OCI-LY1 (cell line): ENCODE data around the gene TNS1.

Experiments
- H2AFZ ChIP-seq: fragments of 200-600 bp; sonication (generic), shearing (Covaris generic); 2 replicates; pipeline ENCODE4 v1.6.0; 2014; ENCODE audit warnings: antibody characterized with exemption, mild to moderate bottlenecking, low read length
- H3F3A ChIP-seq: fragments of 200-600 bp; sonication (generic), shearing (Covaris generic); 2 replicates; pipeline ENCODE4 v1.6.0; 2014; ENCODE audit warnings: mild to moderate bottlenecking, antibody characterized with exemption, low read length, moderate library complexity; ENCODE audit not compliant: insufficient read depth
- H3K27ac ChIP-seq: fragments of 200-600 bp; sonication (generic); 2 replicates; pipeline ENCODE4 v1.5.1; 2014; ENCODE audit warnings: low read length, mixed run types, mild to moderate bottlenecking, low read depth; ENCODE audit not compliant: poor library complexity, severe bottlenecking
- H3K27me3 ChIP-seq: fragments of 200-600 bp; sonication (generic); 2 replicates; pipeline ENCODE4 v1.6.0; 2014; ENCODE audit warnings: antibody characterized with exemption, mild to moderate bottlenecking, low read length, moderate library complexity; ENCODE audit not compliant: insufficient read depth
- H3K36me3 ChIP-seq: fragments of 200-600 bp; sonication (generic); 2 replicates; pipeline ENCODE4 v1.6.1; 2014; ENCODE audit warnings: mild to moderate bottlenecking, antibody characterized with exemption, low read length, moderate library complexity, mixed read lengths; ENCODE audit not compliant: insufficient read depth
- H3K4me1 ChIP-seq: fragments of 200-600 bp; sonication (generic); 2 replicates; pipeline ENCODE4 v1.5.1; 2014; ENCODE audit warnings: mild to moderate bottlenecking, low read length, moderate library complexity; ENCODE audit not compliant: insufficient read depth, severe bottlenecking
- H3K4me2 ChIP-seq: fragments of 200-600 bp; sonication (generic), shearing (Covaris generic); 2 replicates; pipeline ENCODE4 v1.6.1; 2014; ENCODE audit warnings: low read length
- H3K4me3 ChIP-seq: fragments of 200-600 bp; sonication (generic); 2 replicates; pipeline ENCODE4 v1.5.1; 2014; ENCODE audit warnings: low read length, low read depth, mild to moderate bottlenecking, mixed read lengths; ENCODE audit not compliant: poor library complexity, severe bottlenecking
- H3K79me2 ChIP-seq: fragments of 200-600 bp; shearing (Covaris generic); 2 replicates; pipeline ENCODE4 v1.6.1; 2016; ENCODE audit warnings: mixed run types, low read length, mixed read lengths; ENCODE audit not compliant: insufficient read depth
- H3K9ac ChIP-seq: fragments of 200-600 bp; sonication (generic), shearing (Covaris generic); 2 replicates; pipeline ENCODE4 v1.6.1; 2014; ENCODE audit warnings: mild to moderate bottlenecking, low read length, mixed read lengths
- H3K9me2 ChIP-seq: fragments of 200-600 bp; sonication (generic), shearing (Covaris generic); 2 replicates; pipeline ENCODE4 v1.6.1; 2014; ENCODE audit warnings: low read depth, mild to moderate bottlenecking, low read length, mixed read lengths
- H3K9me3 ChIP-seq: fragments of 200-600 bp; shearing (Covaris generic); 2 replicates; pipeline ENCODE4 v1.6.1; 2014; ENCODE audit warnings: low read length, mixed read lengths
- H4K20me1 ChIP-seq: fragments of 200-600 bp; sonication (generic), shearing (Covaris generic); 2 replicates; pipeline ENCODE4 v1.6.0; 2016; ENCODE audit warnings: mild to moderate bottlenecking, low read length; ENCODE audit not compliant: insufficient read depth
- EZH2 ChIP-seq: fragments of 200-600 bp; sonication (generic), shearing (Covaris generic); IDR thresholded peaks from 2 replicates; pipeline ENCODE4 v1.8.0; 2017; ENCODE audit warnings: borderline replicate concordance, mixed run types, mild to moderate bottlenecking, antibody characterized with exemption, low read length, moderate library complexity, mixed read lengths
- TF ChIP-seq, protein P1 (sequence below): fragments of 200-600 bp; sonication (generic), shearing (Covaris generic); IDR thresholded peaks from 2 replicates; pipeline ENCODE4 v1.5.1; 2017; ENCODE audit warnings: mild to moderate bottlenecking, antibody characterized with exemption, low read length, moderate library complexity, mixed read lengths

The TNS1 gene

DNA sequence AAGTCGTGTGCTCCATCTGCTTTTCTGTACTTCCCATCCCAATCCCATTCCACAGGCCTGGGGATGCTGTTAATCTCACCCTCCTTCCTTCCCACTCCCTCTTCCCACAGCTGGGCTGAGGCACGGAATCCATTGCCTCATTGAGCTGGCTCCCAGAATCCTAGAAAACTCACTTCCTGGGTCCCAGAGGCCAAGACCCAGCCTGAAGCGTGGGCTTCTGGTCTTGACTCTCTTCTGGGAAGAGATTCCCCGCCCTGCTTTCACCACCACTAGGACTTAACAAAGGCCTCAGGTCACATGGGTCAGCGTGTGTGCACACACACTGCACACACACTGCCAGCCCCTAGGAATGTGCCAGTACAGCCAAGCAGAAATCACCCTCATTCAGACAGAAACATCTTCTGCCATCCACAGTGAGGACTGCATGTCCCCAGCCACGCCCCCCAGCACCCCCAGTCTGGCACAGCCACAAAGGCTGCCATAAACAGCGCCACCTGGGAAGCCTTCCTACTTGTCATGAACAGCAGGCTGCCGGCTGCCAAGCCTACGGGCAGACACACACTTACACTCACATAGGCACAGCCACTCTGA lies 165.8 kb downstream of the TNS1 start:
- Histone ChIP-seq H3F3A (no peaks in the 10 kb centered on the region), H3K27ac (no peak overlapping the region), H3K27me3 (no peaks in the 10 kb centered on the region), H3K4me1 (no peaks in the 10 kb centered on the region), H3K9me2 (no peaks in the 10 kb centered on the region), H3K4me3 (no peak overlapping the region), H2AFZ (no peak overlapping the region), H4K20me1 (no peaks in the 10 kb centered on the region), H3K4me2 (no peak overlapping the region), H3K79me2 (no peaks in the 10 kb centered on the region), H3K9me3 (no peaks in the 10 kb centered on the region), H3K9ac (no peak overlapping the region), H3K36me3 (no peaks in the 10 kb centered on the region)
- TF ChIP-seq, protein P1, sequence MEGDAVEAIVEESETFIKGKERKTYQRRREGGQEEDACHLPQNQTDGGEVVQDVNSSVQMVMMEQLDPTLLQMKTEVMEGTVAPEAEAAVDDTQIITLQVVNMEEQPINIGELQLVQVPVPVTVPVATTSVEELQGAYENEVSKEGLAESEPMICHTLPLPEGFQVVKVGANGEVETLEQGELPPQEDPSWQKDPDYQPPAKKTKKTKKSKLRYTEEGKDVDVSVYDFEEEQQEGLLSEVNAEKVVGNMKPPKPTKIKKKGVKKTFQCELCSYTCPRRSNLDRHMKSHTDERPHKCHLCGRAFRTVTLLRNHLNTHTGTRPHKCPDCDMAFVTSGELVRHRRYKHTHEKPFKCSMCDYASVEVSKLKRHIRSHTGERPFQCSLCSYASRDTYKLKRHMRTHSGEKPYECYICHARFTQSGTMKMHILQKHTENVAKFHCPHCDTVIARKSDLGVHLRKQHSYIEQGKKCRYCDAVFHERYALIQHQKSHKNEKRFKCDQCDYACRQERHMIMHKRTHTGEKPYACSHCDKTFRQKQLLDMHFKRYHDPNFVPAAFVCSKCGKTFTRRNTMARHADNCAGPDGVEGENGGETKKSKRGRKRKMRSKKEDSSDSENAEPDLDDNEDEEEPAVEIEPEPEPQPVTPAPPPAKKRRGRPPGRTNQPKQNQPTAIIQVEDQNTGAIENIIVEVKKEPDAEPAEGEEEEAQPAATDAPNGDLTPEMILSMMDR: peak; percentile 55
- no peak for TF ChIP-seq EZH2

GRCh38 chr2:217835931-217836891 lies 166.6 kb downstream of the TNS1 start:
- Histone ChIP-seq H3K79me2 (no peaks in the 10 kb centered on the region), H3K27ac (no peak overlapping the region), H3K4me2 (no peak overlapping the region), H3K4me3 (no peak overlapping the region), H2AFZ (no peak overlapping the region), H3K9me3 (no peaks in the 10 kb centered on the region), H3K9ac (no peak overlapping the region), H4K20me1 (no peaks in the 10 kb centered on the region), H3K4me1 (no peaks in the 10 kb centered on the region), H3K9me2 (no peaks in the 10 kb centered on the region), H3K36me3 (no peaks in the 10 kb centered on the region), H3K27me3 (no peaks in the 10 kb centered on the region), H3F3A (no peaks in the 10 kb centered on the region)
- TF ChIP-seq, protein P1: no peak
- no peak for TF ChIP-seq EZH2

DNA sequence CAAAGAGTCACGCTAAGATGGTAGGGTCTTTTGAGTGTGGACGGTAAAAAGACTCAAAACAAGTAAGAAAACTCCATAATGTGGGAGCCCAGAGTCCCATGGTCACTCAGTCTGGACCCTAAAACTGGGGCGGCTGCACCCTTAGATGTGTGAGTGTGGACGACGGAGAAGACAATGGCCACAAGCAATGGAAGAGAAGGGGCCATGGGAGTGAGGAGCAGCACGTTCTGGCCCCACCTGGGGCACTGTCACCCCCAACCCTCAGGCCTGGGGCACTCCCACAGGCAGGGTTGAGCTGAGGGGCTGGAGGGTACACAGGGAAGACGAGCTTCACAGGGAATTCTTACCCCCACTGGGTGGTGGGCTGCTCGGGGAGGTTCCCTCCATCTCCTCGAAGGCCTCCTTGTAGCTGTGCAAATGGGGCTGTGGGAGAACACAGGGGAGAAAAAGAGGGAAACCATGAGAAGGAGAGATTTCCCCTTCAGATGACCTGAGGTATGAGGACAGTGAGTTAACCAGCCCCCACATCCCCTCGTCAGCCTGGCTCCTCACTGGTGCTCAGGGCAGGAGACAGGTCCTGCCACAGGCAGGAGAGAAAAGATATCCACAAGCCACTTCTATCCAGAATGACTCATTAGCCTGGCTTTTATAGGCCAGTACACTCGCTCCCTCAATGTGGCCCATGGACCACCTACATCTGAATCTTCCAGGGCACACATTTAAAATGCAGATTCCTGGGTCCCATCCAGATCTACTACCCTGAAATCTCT lies 167.9 kb downstream of the TNS1 start:
- Histone ChIP-seq H3K27ac (no peak overlapping the region), H3K4me2 (no peak overlapping the region), H3F3A (no peaks in the 10 kb centered on the region), H3K9ac (no peak overlapping the region), H3K4me1 (no peaks in the 10 kb centered on the region), H3K36me3 (no peaks in the 10 kb centered on the region), H4K20me1 (no peaks in the 10 kb centered on the region), H3K27me3 (no peaks in the 10 kb centered on the region), H3K9me2 (no peaks in the 10 kb centered on the region), H3K79me2 (no peaks in the 10 kb centered on the region), H3K4me3 (no peak overlapping the region), H2AFZ (no peak overlapping the region), H3K9me3 (no peaks in the 10 kb centered on the region)
- TF ChIP-seq EZH2: no peak
- TF ChIP-seq, protein P1: no peak
